Putamen (tissue), 1 donor: ENCODE measurements around the gene UBE2Q2.
"Not testable (repeated sequence)": the region's sequence is repeated elsewhere in the genome, so short reads cannot be mapped to it uniquely, and the experiment has no call there.

Experiments used
- DNase-seq: peaks from one replicate; pipeline ENCODE4 v3.0.0-alpha.2; 2016; ENCODE audit warnings: low spot score

Gene UBE2Q2

GRCh38 chr15:75842722-75843677 lies at the start of gene UBE2Q2:
Gene UBE2Q2 (plus strand): TSS chr15:75843447. CDS start chr15:75843667, 220 bp downstream.
- DNase-seq: peak; percentile 37

- DNase-seq: no peak
Observed at GRCh38 chr15:75796321-75796720, 46.9 kb upstream of the UBE2Q2 start.

- not testable (repeated sequence) for DNase-seq
Observed at GRCh38 chr15:75797146-75797545, 46.1 kb upstream of the UBE2Q2 start.

- no peak for DNase-seq
Observed at GRCh38 chr15:75799190-75799589, 44.1 kb upstream of the UBE2Q2 start.

- DNase-seq: not testable (repeated sequence)
Observed at GRCh38 chr15:75800409-75800808, 42.8 kb upstream of the UBE2Q2 start.

GRCh38 chr15:75801859-75802593 lies 41.2 kb upstream of the UBE2Q2 start:
- DNase-seq: peak; percentile 21

- DNase-seq: not testable (repeated sequence)
Observed at GRCh38 chr15:75807486-75807885, 35.8 kb upstream of the UBE2Q2 start.

GRCh38 chr15:75808009-75808408 lies 35.2 kb upstream of the UBE2Q2 start:
- not testable (repeated sequence) for DNase-seq

- DNase-seq: no peak
Observed at GRCh38 chr15:75808563-75808962, 34.7 kb upstream of the UBE2Q2 start.

- DNase-seq: no peak
Observed at GRCh38 chr15:75809986-75810750, 33.1 kb upstream of the UBE2Q2 start.

- DNase-seq: no peak
Observed at GRCh38 chr15:75810874-75811498, 32.3 kb upstream of the UBE2Q2 start.

GRCh38 chr15:75811626-75812025 lies 31.6 kb upstream of the UBE2Q2 start:
- DNase-seq: no peak

GRCh38 chr15:75814794-75815193 lies 28.5 kb upstream of the UBE2Q2 start:
- no peak for DNase-seq

- no peak for DNase-seq
Observed at GRCh38 chr15:75815811-75816719, 27.2 kb upstream of the UBE2Q2 start.

- no peak for DNase-seq
Observed at GRCh38 chr15:75817138-75817935, 25.9 kb upstream of the UBE2Q2 start.

GRCh38 chr15:75820206-75820605 lies 23.0 kb upstream of the UBE2Q2 start:
- DNase-seq: no peak

- DNase-seq: no peak
Observed at GRCh38 chr15:75821786-75822345, 21.4 kb upstream of the UBE2Q2 start.

- DNase-seq: no peak
Observed at GRCh38 chr15:75822685-75823278, 20.5 kb upstream of the UBE2Q2 start.
